ENCODE data around the gene FERMT2. TPM values are rescaled to one million over a fixed set of nuclear protein-coding genes. Genes with fewer than 3 reads are reported as not detected.

The FERMT2 gene
- total RNA-seq, 2 donors from 2014 or later, result 0.62 to 0.78 TPM

DNA sequence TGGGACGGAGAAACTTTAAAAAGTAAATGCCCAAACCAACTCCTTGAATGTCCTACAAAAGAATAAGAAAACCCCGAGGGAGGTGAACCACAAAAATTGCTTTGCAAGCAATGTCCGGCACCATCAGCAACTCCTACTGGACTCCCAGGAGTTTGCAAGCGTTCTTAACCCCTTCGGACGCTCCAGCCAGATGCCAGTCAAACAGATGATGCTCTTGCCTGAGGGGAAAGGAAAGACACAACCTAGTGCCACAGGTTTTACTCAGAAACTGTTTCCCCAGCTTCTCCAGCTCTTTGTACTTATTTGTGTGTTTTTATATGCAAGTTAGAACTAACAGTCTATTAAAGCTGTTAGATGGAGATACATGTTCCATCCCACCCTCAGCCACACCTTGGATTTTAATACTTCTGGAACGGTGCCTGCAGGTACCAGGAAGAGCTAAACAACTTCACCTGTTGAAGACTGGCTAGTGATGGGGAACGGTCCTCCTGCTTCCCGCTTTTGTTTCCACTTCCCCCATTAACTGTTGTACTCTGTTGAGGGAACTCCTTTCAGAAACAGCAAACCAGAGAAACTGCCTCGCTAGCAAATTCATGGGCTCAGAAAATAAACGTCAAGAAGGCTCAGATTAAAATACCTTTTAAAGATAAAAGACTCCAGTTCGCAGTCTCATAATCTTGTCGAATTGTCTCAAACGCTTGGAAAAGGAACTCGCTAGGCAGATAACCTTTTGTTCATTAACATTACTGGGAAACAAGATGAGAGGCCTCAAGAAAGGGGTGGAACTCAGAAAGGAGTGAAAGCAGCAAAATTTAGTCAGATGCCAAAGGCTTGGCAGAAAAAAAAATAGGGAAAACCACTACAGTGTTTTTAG lies 1.1 kb upstream of the FERMT2 start:
- ATAC-seq (no peak), DNase-seq (ENCODE audit: low spot score) (no peak)
- peaks cover 29 to 49% of the 10 kb centered on the region in 2 donors for H3K27me3 Mint-ChIP-seq
- H3K4me1 Mint-ChIP-seq (ENCODE audit: low read depth in 2 of 2), result peaks cover 17 to 23% of the 10 kb centered on the region in 2 donors
- H3K4me3 Mint-ChIP-seq, result peak overlapping the region; percentile 52
- H3K9me3 Mint-ChIP-seq, result no peaks in the 10 kb centered on the region
- H3K27ac Mint-ChIP-seq, result peak overlapping the region in 1 of 2 donors; percentile 43
- H3K36me3 Mint-ChIP-seq, result no peaks in the 10 kb centered on the region

DNA sequence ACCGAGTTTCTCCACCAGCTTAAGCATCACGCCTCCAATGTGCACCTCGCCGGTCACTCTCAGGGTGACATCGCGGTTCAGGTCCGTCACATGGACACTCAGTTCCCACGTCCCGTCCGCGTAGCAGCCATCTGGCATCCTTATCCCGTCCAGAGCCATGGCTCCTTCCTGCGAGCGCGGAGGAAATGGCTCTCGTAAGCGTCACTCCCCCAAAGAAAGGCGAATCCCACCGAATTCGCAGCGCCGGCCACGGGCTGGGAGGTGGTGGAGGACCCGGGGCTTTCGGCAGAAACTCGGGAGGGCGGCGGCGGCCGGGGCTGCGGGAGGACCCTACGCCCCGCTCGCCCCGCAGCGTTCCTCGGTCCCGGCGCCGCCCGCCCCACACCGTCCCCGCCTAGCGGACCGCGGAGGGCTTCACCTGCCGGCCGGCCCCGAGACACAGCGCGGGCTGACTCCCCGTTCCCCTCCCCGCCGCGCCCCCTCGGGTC lies 396 bp downstream of the FERMT2 start:
- ATAC-seq (peak; percentile 65 to 68), DNase-seq (ENCODE audit: low spot score) (peak; percentile 64)
- Mint-ChIP-seq H3K4me3 (peak overlapping the region; percentile 85), H3K9me3 (no peaks in the 10 kb centered on the region), H3K36me3 (no peaks in the 10 kb centered on the region), H3K27ac (peak overlapping the region in 1 of 2 donors; percentile 67), H3K4me1 (ENCODE audit: low read depth in 2 of 2) (peaks cover 17 to 23% of the 10 kb centered on the region in 2 donors), H3K27me3 (peaks cover 30 to 49% of the 10 kb centered on the region in 2 donors)

DNA sequence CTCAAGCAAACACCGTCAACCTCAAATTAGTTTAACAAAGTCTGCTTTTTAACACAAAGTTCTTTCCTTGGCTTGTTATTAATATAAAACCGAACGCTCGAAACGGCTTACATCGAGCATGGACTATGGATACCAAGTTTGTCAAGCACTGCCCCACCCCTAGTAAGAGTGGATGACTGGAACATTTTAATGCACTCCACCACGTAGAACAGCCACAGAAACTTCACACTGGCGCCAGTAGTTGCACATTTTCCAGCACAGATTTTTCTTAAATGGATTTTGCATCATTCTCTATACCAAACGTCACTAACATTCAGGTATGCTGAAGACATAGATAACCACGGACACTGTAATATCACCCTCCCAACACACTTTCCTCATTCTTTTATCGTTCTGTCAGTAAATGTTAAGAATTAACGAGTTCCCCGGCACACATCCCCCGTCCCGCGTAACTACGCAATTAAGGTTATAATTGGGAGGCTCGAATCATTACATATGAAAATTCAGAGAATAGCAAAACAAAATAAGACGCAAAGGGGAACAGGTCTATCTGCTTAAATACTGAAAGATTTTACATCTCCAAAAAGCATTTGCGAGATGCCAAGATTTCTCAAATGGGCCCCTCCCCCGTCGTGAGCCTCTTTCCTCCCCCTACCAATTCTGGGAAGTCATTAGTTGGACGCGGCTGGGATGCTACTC lies 990 bp downstream of the FERMT2 start:
- peaks cover 17 to 23% of the 10 kb centered on the region in 2 donors for H3K4me1 Mint-ChIP-seq (ENCODE audit: low read depth in 2 of 2)
- H3K27ac Mint-ChIP-seq, result peak overlapping the region in 1 of 2 donors; percentile 67
- no peak for ATAC-seq
- no peaks in the 10 kb centered on the region for H3K36me3 Mint-ChIP-seq
- H3K4me3 Mint-ChIP-seq, result peak overlapping the region; percentile 85
- no peak for DNase-seq (ENCODE audit: low spot score)
- peaks cover 30 to 47% of the 10 kb centered on the region in 2 donors for H3K27me3 Mint-ChIP-seq
- H3K9me3 Mint-ChIP-seq, result no peaks in the 10 kb centered on the region

DNA sequence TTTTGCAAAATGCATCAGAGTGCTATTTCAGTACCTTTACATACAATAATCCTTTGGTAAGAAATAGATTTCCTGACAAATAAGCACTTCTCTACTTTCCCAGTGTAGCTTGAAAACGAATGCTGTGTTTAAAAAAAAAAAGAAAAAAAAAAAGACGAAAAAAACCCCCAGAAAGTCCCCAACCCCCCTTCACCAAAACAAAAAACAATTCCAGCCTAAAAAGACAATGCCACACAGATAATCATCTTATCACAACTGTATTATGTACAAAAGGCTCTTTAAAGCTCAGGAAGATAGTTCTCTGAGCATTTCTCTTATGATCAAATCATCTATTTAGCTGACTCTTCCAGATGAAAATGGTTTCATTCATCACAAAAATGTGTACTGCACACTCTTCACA lies 1.6 kb downstream of the FERMT2 start:
- no peak for DNase-seq (ENCODE audit: low spot score)
- H3K27ac Mint-ChIP-seq, result peak overlapping the region in 1 of 2 donors; percentile 67
- peaks cover 17 to 23% of the 10 kb centered on the region in 2 donors for H3K4me1 Mint-ChIP-seq (ENCODE audit: low read depth in 2 of 2)
- no peaks in the 10 kb centered on the region for H3K36me3 Mint-ChIP-seq
- peak overlapping the region; percentile 85 for H3K4me3 Mint-ChIP-seq
- H3K9me3 Mint-ChIP-seq, result no peaks in the 10 kb centered on the region
- no peak for ATAC-seq
- H3K27me3 Mint-ChIP-seq, result peaks cover 28 to 42% of the 10 kb centered on the region in 2 donors

DNA sequence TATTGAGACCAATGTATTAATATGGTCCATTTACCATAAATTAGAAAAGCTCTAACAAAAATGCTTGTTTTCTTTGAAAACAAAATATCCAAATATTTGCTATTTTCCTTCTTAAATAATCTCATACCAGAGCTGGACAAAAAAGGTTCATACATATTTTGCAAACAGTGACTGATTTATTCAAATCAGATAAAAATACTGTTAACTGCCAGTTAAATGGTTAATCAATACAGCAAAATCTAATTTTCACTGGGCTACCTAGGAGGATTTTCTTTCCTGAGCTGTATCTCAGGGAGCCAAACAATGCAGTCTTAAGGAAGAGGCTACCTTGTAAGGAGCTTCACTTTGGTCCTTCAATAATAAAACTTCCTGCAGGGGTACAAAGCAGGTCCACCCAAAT lies 2.0 kb downstream of the FERMT2 start:
- no peak for ATAC-seq
- H3K9me3 Mint-ChIP-seq, result no peaks in the 10 kb centered on the region
- peaks cover 28 to 42% of the 10 kb centered on the region in 2 donors for H3K27me3 Mint-ChIP-seq
- peak overlapping the region in 1 of 2 donors; percentile 67 for H3K27ac Mint-ChIP-seq
- H3K4me3 Mint-ChIP-seq, result peak overlapping the region; percentile 85
- peaks cover 17 to 23% of the 10 kb centered on the region in 2 donors for H3K4me1 Mint-ChIP-seq (ENCODE audit: low read depth in 2 of 2)
- DNase-seq (ENCODE audit: low spot score), result no peak
- no peaks in the 10 kb centered on the region for H3K36me3 Mint-ChIP-seq

DNA sequence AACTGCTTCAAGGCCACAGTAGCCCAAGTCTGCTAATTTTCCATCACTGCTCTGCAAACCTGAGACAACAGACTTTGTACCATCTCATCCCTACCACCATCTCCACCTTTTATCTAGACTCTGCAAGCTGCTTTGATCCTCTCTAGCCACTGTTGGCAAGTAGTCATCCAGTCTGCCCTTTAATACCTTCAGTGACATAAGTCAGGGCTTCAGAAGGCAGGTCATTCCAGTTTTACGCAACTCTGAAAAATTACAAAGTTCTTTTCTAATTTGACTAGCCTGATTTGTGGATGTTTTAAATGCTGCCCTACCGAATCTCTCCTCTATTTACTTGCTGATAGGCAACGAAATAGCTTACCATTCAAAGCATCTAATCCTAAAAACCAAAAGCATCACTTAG lies 2.8 kb downstream of the FERMT2 start:
- no peaks in the 10 kb centered on the region for H3K9me3 Mint-ChIP-seq
- ATAC-seq (no peak), DNase-seq (ENCODE audit: low spot score) (no peak)
- no peaks in the 10 kb centered on the region for H3K36me3 Mint-ChIP-seq
- no peak overlapping the region for H3K4me3 Mint-ChIP-seq
- H3K4me1 Mint-ChIP-seq (ENCODE audit: low read depth in 2 of 2), result peaks cover 17 to 23% of the 10 kb centered on the region in 2 donors
- H3K27ac Mint-ChIP-seq, result no peak overlapping the region
- H3K27me3 Mint-ChIP-seq, result peaks cover 28 to 42% of the 10 kb centered on the region in 2 donors

DNA sequence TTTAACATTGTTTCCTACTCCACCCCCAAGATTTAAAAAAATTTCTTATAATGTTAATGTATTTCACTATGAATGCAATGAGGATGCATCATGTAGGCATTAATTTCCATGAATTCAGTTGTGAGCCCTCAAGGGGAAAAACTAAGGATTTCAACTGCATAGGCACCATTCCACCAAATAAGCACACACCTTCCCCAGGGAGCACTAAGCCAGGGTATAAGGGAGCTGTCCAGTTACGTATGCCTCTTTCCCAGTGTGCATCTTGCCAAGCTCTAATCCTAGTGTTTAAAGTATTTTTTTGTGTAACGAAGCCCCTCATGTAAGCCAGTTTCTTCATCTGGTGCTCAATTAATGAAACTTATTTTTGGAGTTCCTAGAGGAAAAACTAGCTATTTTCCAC lies 6.6 kb downstream of the FERMT2 start:
- H3K4me1 Mint-ChIP-seq (ENCODE audit: low read depth in 2 of 2), result peaks cover 5 to 7% of the 10 kb centered on the region in 2 donors
- H3K27me3 Mint-ChIP-seq, result peaks cover 9 to 15% of the 10 kb centered on the region in 2 donors
- no peaks in the 10 kb centered on the region for H3K9me3 Mint-ChIP-seq
- no peak overlapping the region for H3K4me3 Mint-ChIP-seq
- ATAC-seq (no peak), DNase-seq (ENCODE audit: low spot score) (no peak)
- no peaks in the 10 kb centered on the region for H3K36me3 Mint-ChIP-seq
- H3K27ac Mint-ChIP-seq, result no peak overlapping the region

DNA sequence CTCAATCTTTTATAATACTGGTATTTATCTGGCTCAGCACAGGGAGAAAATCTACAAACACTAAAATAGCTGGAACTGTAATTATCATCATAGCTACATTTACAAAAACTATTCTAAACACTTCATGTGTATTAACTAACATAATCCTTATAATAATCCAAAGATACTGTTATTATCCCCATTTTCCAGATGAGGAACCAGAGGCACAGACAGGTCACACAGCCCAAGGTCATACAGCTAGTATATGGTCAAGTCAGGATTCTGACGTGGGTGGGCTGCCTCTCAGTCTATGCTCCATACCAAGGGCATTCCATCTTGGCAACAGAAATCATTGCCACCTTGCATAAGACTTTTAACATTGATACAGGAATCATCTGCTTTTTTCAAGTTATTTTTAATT lies 11.4 kb downstream of the FERMT2 start:
- ATAC-seq (no peak), DNase-seq (ENCODE audit: low spot score) (no peak)
- H3K27me3 Mint-ChIP-seq, result peaks cover 0 to 4% of the 10 kb centered on the region in 2 donors
- H3K27ac Mint-ChIP-seq, result no peak overlapping the region
- H3K4me1 Mint-ChIP-seq (ENCODE audit: low read depth in 2 of 2), result no peaks in the 10 kb centered on the region
- no peak overlapping the region for H3K4me3 Mint-ChIP-seq
- H3K36me3 Mint-ChIP-seq, result no peaks in the 10 kb centered on the region
- no peaks in the 10 kb centered on the region for H3K9me3 Mint-ChIP-seq

DNA sequence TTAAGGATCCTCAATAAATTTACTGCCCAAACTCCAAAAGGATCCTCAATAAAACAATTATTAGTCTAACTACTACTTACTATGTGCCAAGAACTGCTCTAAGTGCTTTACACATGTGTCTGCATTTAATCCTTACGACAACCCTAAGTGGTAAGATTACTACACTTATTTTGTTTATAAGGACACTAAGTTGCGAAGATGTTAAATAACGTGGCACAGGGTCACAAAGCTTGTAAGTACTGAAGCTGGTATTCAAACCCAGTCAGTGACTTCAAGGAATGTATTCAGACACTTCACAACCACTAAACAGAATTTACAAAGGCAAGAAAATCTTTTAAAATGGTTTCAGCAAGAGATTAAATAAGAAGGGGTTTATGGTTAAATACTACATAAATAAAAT lies 13.0 kb downstream of the FERMT2 start:
- Mint-ChIP-seq H3K36me3 (no peaks in the 10 kb centered on the region), H3K4me1 (ENCODE audit: low read depth in 2 of 2) (no peaks in the 10 kb centered on the region), H3K4me3 (no peak overlapping the region), H3K27me3 (peaks cover 0 to 4% of the 10 kb centered on the region in 2 donors), H3K27ac (no peak overlapping the region), H3K9me3 (no peaks in the 10 kb centered on the region)
- DNase-seq (ENCODE audit: low spot score), result no peak
- ATAC-seq, result no peak

DNA sequence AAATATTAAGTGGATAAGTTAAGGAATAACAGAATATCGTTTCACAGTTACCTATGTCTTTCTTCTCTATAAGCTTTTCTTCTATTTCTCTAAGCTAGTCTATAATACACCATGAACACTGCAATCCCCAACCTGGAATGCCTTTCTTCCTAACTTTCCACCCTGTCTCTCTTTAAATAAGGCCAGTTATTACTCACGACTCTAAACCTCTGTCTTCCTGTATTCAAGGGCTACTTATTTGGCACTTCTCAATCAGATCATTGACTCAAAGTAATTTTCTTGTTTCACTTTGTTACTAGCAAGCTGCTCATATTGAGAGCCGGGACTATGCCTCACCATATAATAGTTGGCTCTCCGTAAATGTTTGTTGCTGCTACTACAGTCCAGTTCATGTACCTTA lies 13.5 kb downstream of the FERMT2 start:
- Mint-ChIP-seq H3K4me1 (ENCODE audit: low read depth in 2 of 2) (no peaks in the 10 kb centered on the region), H3K27me3 (peaks cover 0 to 4% of the 10 kb centered on the region in 2 donors), H3K9me3 (no peaks in the 10 kb centered on the region), H3K4me3 (no peak overlapping the region), H3K36me3 (no peaks in the 10 kb centered on the region), H3K27ac (no peak overlapping the region)
- no peak for DNase-seq (ENCODE audit: low spot score)
- ATAC-seq, result no peak

DNA sequence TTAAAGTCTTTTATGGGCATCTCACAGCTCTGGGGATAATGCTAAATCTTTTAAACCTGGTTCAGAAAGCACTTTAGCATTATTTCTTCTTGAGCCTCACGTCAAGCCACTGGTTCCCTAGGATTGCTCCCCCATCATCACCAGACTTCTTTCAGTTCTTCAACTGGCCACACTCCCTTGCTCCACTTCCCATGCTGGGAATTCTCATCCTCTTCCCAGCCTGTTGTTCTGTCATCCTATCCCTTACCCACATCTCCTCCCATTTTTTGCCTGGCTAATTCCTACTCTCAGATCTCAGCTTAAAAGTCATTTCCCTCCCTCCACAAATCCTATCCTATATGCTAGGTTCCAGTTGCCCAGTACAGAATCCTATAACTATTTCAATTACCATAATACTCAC lies 14.4 kb downstream of the FERMT2 start:
- no peaks in the 10 kb centered on the region for H3K36me3 Mint-ChIP-seq
- H3K4me1 Mint-ChIP-seq (ENCODE audit: low read depth in 2 of 2), result no peaks in the 10 kb centered on the region
- peaks cover 0 to 4% of the 10 kb centered on the region in 2 donors for H3K27me3 Mint-ChIP-seq
- no peaks in the 10 kb centered on the region for H3K9me3 Mint-ChIP-seq
- ATAC-seq (no peak), DNase-seq (ENCODE audit: low spot score) (no peak)
- H3K27ac Mint-ChIP-seq, result no peak overlapping the region
- H3K4me3 Mint-ChIP-seq, result no peak overlapping the region

DNA sequence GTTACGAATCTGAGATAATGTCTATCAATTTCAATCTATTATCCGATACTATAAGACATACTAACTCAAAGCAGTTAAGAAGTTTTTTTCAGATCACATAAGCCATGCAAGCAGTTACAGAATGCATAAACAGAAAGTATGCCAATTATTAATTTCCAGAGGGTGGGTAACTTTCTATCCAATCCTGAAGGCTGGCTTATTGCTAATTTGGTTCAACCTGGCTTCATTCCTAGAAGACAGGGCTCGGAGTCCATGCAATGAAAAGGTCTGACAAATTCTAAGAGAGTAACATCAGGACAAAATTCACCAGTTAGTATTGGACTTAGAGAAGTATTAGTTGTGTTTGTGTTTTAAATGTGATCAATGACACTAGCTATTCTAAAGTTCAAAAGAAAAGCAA lies 15.0 kb downstream of the FERMT2 start:
- ATAC-seq (no peak), DNase-seq (ENCODE audit: low spot score) (no peak)
- H3K27me3 Mint-ChIP-seq, result peaks cover 0 to 4% of the 10 kb centered on the region in 2 donors
- no peaks in the 10 kb centered on the region for H3K9me3 Mint-ChIP-seq
- no peaks in the 10 kb centered on the region for H3K36me3 Mint-ChIP-seq
- H3K4me1 Mint-ChIP-seq (ENCODE audit: low read depth in 2 of 2), result no peaks in the 10 kb centered on the region
- no peak overlapping the region for H3K27ac Mint-ChIP-seq
- H3K4me3 Mint-ChIP-seq, result no peak overlapping the region

DNA sequence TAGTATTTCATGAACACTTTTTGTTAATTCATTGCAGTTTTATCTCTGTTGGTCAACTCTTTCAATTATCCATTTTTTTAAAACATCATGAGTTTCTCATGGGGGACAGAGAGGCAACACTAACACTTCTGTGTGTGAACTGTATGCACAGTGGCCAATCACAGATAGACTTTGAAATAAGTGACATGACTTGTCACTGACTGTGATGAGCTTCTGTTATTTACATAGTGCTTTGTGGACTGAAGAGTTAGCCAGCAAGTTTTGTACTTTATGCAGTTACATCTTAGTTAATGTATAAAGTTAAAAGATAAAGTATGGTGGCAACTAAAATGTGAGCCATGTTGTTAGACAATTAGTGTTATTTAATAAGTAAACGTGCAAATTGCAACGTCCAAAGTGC lies 16.1 kb downstream of the FERMT2 start:
- no peak overlapping the region for H3K4me3 Mint-ChIP-seq
- no peaks in the 10 kb centered on the region for H3K4me1 Mint-ChIP-seq (ENCODE audit: low read depth in 2 of 2)
- no peak for DNase-seq (ENCODE audit: low spot score)
- no peaks in the 10 kb centered on the region for H3K36me3 Mint-ChIP-seq
- peaks cover 0 to 4% of the 10 kb centered on the region in 2 donors for H3K27me3 Mint-ChIP-seq
- no peak for ATAC-seq
- H3K9me3 Mint-ChIP-seq, result no peaks in the 10 kb centered on the region
- H3K27ac Mint-ChIP-seq, result no peak overlapping the region
